H1 (cell line): ENCODE measurements around the gene RUFY1. TPM values are rescaled to one million over a fixed set of nuclear protein-coding genes. Genes with fewer than 3 reads are reported as not detected.

Source experiments
- BACH1 ChIP-seq: IDR thresholded peaks from 2 replicates; pipeline ENCODE4 v1.6.1; 2012; ENCODE audit warnings: low read length, improper control_type of control experiment
- CEBPB ChIP-seq: IDR thresholded peaks from 2 replicates; pipeline ENCODE4 v1.6.1; 2012; ENCODE audit warnings: low read depth, low read length
- CHD7 ChIP-seq: fragments of 300-600 bp; sonication (generic); IDR thresholded peaks from 2 replicates; pipeline ENCODE4 v1.7.1; 2012; ENCODE audit warnings: low read length, moderate library complexity, mild to moderate bottlenecking, inconsistent platforms; ENCODE audit not compliant: insufficient replicate concordance
- FOSL1 ChIP-seq: IDR thresholded peaks from 2 replicates; pipeline ENCODE4 v1.6.1; 2011; ENCODE audit warnings: mild to moderate bottlenecking, low read depth, low read length, moderate library complexity; ENCODE audit not compliant: insufficient read depth
- POLR2A ChIP-seq, 2 experiments: IDR thresholded peaks; 1 replicate in 1 of 2; 2 replicates in 1 of 2; pipeline ENCODE4 v1.6.1; 2011; ENCODE audit warnings: low read depth in 2 of 2, low read length in 2 of 2, mild to moderate bottlenecking in 2 of 2; ENCODE audit errors: control extremely low read depth in 1 of 2
- RBBP5 ChIP-seq: IDR thresholded peaks from 2 replicates; pipeline ENCODE4 v1.7.1; 2012; ENCODE audit warnings: low read depth, mild to moderate bottlenecking, inconsistent platforms, low read length, moderate library complexity, borderline replicate concordance
- RNF2 ChIP-seq: fragments of 200-900, 300-1000 bp; sonication (generic); IDR thresholded peaks from 2 replicates; pipeline ENCODE4 v1.7.1; 2016; ENCODE audit warnings: borderline replicate concordance, low read depth, mild to moderate bottlenecking, antibody characterized with exemption, low read length; ENCODE audit not compliant: poor library complexity, severe bottlenecking; ENCODE audit errors: missing control alignments
- SIN3A ChIP-seq, 2 experiments: IDR thresholded peaks in 1 of 2; conservative IDR thresholded peaks in 1 of 2; 2 replicates each; pipeline ENCODE4 v1.6.1; 2011 to 2012; ENCODE audit warnings: low read length in 2 of 2, improper control_type of control experiment in 1 of 2, low read depth in 1 of 2, mild to moderate bottlenecking in 1 of 2
- SUZ12 ChIP-seq: fragments of 200-600 bp; sonication (generic); IDR thresholded peaks from 2 replicates; pipeline ENCODE4 v1.6.1; 2012; ENCODE audit warnings: mild to moderate bottlenecking, inconsistent platforms, low read length, moderate library complexity, mixed read lengths
- polyA plus RNA-seq, 7 experiments: library from polyadenylated mRNA; depleted of rRNA in 3 of 7; stranded (reverse) in 5 of 7; unstranded in 2 of 7; fragments of >200 nt in 5 of 7; fragments of 200-250 nt in 2 of 7; gene quantifications; 1 replicate in 5 of 7; 2 replicates in 1 of 7; 4 replicates in 1 of 7; pipeline versions ENCODE4 v1.2.1 to v1.2.3, GENCODE V29; 2011 to 2013; ENCODE audit warnings: missing spikeins in 2 of 7, mixed read lengths in 2 of 7
- total RNA-seq: library from RNA; stranded (reverse); fragmentation: NEBNext Ultra II Directional; extraction: Animal tissue kit (Norgen Biotek cat#: 25700); gene quantifications from 2 replicates; pipeline ENCODE4 v1.2.1, GENCODE V29; 2021
- TF ChIP-seq, protein P1 (sequence below): IDR thresholded peaks from 2 replicates; pipeline ENCODE4 v1.6.1; 2011; ENCODE audit warnings: low read length, improper control_type of control experiment

The RUFY1 gene
- total and polyA plus RNA-seq, 2 of the 8 experiments (the other 6 are each of a cell fraction or from before 2014, with no cell fraction given), result 22.4 to 29.5 TPM

- TF ChIP-seq, protein P1, sequence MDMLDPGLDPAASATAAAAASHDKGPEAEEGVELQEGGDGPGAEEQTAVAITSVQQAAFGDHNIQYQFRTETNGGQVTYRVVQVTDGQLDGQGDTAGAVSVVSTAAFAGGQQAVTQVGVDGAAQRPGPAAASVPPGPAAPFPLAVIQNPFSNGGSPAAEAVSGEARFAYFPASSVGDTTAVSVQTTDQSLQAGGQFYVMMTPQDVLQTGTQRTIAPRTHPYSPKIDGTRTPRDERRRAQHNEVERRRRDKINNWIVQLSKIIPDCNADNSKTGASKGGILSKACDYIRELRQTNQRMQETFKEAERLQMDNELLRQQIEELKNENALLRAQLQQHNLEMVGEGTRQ, result no peak
- TF ChIP-seq CHD7 (no peak), CEBPB (no peak), POLR2A (IDR thresholded peaks at IDR 0.05; ENCODE audit: control extremely low read depth in 1 of 2, low read depth in 2 of 2, low read length in 2 of 2) (no peak), SUZ12 (no peak), RNF2 (no peak), RBBP5 (no peak), BACH1 (no peak), FOSL1 (no peak), SIN3A (conservative IDR thresholded peaks at IDR 0.05 in 1 of 2, IDR thresholded peaks at IDR 0.05 in 1 of 2; ENCODE audit: low read depth in 1 of 2, low read length in 2 of 2) (no peak)
- TF ChIP-seq, all 59 proteins: peak for 0
Measured at GRCh38 chr5:179609834-179610108, 59.4 kb downstream of the RUFY1 start (continued).
